ENCODE data around the gene NUBP2.

The NUBP2 gene

DNA sequence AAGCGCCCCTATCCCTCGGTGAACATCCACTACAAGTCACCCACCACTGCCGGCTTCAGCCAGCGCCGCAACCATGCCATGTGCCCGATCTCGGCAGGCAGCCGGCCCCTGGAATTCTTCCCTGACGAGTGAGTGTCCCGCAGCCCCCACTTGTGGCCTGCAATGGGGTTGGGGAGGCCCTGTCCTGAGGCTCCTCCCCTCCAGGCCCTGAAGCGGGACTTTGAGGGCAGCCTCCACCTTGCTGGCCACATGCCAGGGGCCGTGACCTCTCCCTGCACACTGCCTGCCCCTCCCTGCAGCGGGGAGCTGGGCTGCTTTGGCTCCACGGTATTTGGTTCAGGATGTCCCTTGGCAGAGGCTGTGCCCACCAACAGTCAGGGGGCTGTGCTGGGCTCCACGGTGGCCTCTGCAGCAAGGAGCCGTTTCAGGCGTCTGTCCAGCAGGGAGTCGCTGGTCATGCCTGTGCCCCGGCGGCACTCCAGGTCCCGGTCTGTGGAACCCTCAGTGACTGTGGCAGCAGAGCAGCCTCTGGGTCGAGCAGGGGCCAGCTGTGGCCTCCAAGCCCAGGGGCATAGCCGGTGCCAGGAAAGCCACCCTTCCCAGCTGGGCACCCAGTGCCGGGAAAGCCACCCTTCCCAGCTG lies 19.8 kb upstream of the NUBP2 start:
- Histone ChIP-seq H3K27ac (ENCODE audit: low read depth, low read length) (no peak overlapping the region), H3K9ac (ENCODE audit: low read length) (no peak overlapping the region), H3K27me3 (ENCODE audit: control insufficient read depth, insufficient read depth, low read length) (no peaks in the 10 kb centered on the region), H3K4me3 (ENCODE audit: low read length) (no peak overlapping the region), H3K36me3 (ENCODE audit: control insufficient read depth, insufficient read depth, low read length) (peaks cover 41% of the 10 kb centered on the region), H3K4me1 (ENCODE audit: control insufficient read depth, insufficient read depth, low read length) (no peaks in the 10 kb centered on the region)

DNA sequence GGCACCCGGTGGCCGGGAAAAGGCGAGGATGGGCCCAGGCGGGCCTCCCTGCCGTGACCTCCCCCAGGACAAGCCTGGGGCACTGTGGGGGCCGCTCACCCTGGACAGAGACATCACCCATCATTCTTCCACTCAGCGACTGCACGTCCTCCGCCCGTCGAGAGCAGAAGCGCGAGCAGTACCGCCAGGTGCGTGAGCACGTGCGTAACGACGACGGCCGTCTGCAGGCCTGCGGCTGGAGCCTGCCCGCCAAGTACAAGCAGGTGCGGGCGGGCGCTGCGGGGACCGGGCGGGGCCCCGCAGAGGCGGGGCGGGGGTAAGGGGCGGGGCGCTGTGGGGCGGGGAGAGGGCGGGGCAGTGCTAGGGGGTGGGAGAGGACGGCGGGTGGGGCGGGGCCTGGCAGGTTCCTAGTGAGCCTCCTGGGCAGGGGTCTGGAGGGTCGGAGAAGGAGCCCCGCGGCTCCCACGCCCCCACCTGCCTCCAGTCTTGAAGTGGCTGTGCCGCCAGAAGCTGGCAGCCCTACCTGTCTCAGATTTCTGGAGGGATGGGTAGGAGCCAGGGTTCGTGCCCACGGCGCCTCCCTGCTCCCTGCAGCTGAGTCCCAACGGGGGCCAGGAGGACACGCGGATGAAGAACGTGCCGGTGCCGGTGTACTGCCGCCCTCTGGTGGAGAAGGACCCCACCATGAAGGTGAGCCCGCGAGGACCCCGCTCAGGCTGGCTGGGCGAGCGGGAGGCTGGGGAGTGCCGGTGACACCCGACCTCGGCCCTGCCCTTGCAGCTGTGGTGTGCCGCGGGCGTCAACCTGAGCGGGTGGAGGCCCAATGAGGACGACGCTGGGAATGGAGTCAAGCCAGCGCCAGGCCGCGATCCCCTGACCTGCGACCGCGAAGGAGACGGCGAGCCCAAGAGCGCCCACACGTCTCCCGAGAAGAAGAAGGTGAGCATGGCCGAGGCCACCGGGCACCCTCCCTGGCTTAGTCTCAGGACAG lies 18.9 kb upstream of the NUBP2 start:
- Histone ChIP-seq H3K36me3 (ENCODE audit: control insufficient read depth, insufficient read depth, low read length) (peaks cover 48% of the 10 kb centered on the region), H3K27ac (ENCODE audit: low read depth, low read length) (no peak overlapping the region)

DNA sequence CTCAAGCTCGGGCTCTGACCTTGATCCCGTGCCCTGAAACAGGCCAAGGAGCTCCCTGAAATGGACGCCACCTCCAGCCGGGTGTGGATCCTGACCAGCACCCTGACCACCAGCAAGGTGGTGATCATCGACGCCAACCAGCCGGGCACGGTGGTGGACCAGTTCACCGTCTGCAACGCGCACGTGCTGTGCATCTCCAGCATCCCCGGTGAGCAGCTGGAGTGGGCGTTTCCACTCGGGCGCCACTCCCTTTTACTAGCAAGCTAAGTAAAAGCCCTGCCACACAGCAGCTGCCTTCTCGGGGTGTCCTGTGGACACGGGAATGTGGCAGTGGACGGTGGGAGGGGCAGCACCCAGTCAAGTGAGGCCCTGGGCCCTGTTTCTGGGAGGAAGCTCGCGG lies 17.8 kb upstream of the NUBP2 start:
- Histone ChIP-seq H3K27ac (ENCODE audit: low read depth, low read length) (no peak overlapping the region), H3K9ac (ENCODE audit: low read length) (no peak overlapping the region), H3K4me1 (ENCODE audit: control insufficient read depth, insufficient read depth, low read length) (no peaks in the 10 kb centered on the region), H3K4me3 (ENCODE audit: low read length) (no peak overlapping the region), H3K36me3 (ENCODE audit: control insufficient read depth, insufficient read depth, low read length) (peaks cover 48% of the 10 kb centered on the region), H3K27me3 (ENCODE audit: control insufficient read depth, insufficient read depth, low read length) (no peaks in the 10 kb centered on the region)

More for the DNA sequence above, 18.9 kb upstream of the NUBP2 start:
- Histone ChIP-seq H3K27me3 (ENCODE audit: control insufficient read depth, insufficient read depth, low read length) (no peaks in the 10 kb centered on the region), H3K4me3 (ENCODE audit: low read length) (no peak overlapping the region), H3K4me1 (ENCODE audit: control insufficient read depth, insufficient read depth, low read length) (no peaks in the 10 kb centered on the region), H3K9ac (ENCODE audit: low read length) (no peak overlapping the region)

DNA sequence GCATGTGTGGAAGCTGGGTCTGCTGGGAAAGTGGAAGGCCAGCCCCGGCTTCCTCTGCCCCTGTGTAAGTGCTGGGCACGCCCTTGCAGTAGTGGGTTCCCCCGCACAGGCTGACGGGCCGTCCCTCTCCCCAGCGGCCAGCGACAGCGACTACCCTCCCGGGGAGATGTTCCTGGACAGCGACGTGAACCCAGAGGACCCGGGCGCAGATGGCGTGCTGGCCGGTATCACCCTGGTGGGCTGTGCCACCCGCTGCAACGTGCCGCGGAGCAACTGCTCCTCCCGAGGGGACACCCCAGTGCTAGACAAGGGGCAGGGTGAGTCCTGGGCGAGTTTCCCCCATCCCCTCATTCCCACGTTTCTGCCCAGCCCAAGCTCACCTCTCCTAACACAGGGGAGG lies 16.9 kb upstream of the NUBP2 start:
- Histone ChIP-seq H3K27ac (ENCODE audit: low read depth, low read length) (no peak overlapping the region), H3K27me3 (ENCODE audit: control insufficient read depth, insufficient read depth, low read length) (no peaks in the 10 kb centered on the region), H3K4me3 (ENCODE audit: low read length) (no peak overlapping the region), H3K4me1 (ENCODE audit: control insufficient read depth, insufficient read depth, low read length) (no peaks in the 10 kb centered on the region), H3K36me3 (ENCODE audit: control insufficient read depth, insufficient read depth, low read length) (peaks cover 48% of the 10 kb centered on the region), H3K9ac (ENCODE audit: low read length) (no peak overlapping the region)

DNA sequence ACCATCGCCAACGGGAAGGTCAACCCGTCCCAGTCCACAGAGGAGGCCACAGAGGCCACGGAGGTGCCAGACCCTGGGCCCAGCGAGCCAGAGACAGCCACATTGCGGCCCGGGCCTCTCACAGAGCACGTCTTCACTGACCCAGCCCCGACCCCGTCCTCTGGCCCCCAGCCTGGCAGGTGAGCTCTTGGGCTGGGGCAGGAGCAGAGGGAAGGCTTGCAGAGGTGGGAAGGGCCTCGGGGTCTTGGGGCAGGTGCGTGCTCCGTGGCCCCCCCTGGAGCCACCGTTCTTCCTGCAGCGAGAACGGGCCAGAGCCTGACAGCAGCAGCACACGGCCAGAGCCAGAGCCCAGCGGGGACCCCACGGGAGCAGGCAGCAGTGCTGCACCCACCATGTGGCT lies 16.5 kb upstream of the NUBP2 start:
- Histone ChIP-seq H3K9ac (ENCODE audit: low read length) (no peak overlapping the region), H3K27me3 (ENCODE audit: control insufficient read depth, insufficient read depth, low read length) (no peaks in the 10 kb centered on the region), H3K36me3 (ENCODE audit: control insufficient read depth, insufficient read depth, low read length) (peaks cover 48% of the 10 kb centered on the region), H3K4me3 (ENCODE audit: low read length) (no peak overlapping the region), H3K27ac (ENCODE audit: low read depth, low read length) (no peak overlapping the region), H3K4me1 (ENCODE audit: control insufficient read depth, insufficient read depth, low read length) (no peaks in the 10 kb centered on the region)

DNA sequence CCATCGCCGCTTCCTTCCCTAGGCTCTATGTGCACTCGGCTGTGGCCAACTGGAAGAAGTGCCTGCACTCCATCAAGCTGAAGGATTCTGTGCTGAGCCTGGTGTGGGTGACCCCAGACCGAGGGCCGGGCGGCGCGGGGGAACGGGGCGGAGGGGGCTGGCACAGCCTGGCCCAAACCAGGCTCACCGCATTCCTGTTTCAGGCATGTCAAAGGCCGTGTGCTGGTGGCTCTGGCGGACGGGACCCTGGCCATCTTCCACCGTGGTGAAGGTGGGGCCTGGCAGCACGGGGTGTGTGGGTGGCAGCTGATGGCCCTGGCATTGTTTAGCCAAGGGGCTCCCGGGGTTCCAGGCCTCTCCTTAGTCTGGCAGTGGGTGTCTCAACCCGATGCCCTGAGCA lies 16.1 kb upstream of the NUBP2 start:
- Histone ChIP-seq H3K9ac (ENCODE audit: low read length) (no peak overlapping the region), H3K27ac (ENCODE audit: low read depth, low read length) (no peak overlapping the region), H3K27me3 (ENCODE audit: control insufficient read depth, insufficient read depth, low read length) (no peaks in the 10 kb centered on the region), H3K4me3 (ENCODE audit: low read length) (no peak overlapping the region), H3K36me3 (ENCODE audit: control insufficient read depth, insufficient read depth, low read length) (peaks cover 46% of the 10 kb centered on the region), H3K4me1 (ENCODE audit: control insufficient read depth, insufficient read depth, low read length) (no peaks in the 10 kb centered on the region)

DNA sequence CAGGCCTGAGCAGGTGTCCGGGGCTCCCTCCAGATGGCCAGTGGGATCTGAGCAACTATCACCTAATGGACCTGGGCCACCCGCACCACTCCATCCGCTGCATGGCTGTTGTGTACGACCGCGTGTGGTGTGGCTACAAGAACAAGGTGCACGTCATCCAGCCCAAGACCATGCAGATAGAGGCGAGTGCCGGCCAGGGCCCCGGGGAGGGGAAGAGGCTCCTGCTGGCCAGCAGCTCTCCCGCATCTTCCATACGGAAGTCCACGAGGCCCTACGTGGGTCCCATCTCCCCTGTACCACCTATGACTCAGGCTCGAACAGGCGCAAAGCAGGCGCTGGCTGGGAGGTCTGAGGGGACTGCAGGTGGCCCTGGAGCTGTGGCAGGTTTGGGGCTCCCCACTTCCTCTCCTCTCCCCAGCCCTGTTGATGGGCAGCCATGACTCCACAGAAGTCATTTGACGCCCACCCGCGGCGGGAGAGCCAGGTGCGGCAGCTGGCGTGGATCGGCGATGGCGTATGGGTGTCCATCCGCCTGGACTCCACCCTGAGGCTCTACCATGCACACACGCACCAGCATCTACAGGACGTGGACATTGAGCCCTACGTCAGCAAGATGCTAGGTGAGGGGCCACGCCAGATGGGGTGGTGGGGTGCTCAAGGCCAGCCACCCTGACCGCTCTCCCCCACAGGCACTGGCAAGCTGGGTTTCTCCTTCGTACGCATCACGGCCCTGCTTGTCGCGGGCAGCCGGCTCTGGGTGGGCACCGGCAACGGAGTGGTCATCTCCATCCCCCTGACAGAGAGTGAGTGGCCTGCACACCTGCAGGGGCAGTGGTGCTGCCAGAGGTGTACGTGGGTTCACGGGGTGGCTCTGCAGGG lies 15.4 kb upstream of the NUBP2 start:
- no peaks in the 10 kb centered on the region for H3K27me3 ChIP-seq (ENCODE audit: control insufficient read depth, insufficient read depth, low read length)
- no peak overlapping the region for H3K9ac ChIP-seq (ENCODE audit: low read length)
- peaks cover 6% of the 10 kb centered on the region for H3K4me1 ChIP-seq (ENCODE audit: control insufficient read depth, insufficient read depth, low read length)
- no peak overlapping the region for H3K27ac ChIP-seq (ENCODE audit: low read depth, low read length)
- no peak overlapping the region for H3K4me3 ChIP-seq (ENCODE audit: low read length)
- peaks cover 45% of the 10 kb centered on the region for H3K36me3 ChIP-seq (ENCODE audit: control insufficient read depth, insufficient read depth, low read length)

DNA sequence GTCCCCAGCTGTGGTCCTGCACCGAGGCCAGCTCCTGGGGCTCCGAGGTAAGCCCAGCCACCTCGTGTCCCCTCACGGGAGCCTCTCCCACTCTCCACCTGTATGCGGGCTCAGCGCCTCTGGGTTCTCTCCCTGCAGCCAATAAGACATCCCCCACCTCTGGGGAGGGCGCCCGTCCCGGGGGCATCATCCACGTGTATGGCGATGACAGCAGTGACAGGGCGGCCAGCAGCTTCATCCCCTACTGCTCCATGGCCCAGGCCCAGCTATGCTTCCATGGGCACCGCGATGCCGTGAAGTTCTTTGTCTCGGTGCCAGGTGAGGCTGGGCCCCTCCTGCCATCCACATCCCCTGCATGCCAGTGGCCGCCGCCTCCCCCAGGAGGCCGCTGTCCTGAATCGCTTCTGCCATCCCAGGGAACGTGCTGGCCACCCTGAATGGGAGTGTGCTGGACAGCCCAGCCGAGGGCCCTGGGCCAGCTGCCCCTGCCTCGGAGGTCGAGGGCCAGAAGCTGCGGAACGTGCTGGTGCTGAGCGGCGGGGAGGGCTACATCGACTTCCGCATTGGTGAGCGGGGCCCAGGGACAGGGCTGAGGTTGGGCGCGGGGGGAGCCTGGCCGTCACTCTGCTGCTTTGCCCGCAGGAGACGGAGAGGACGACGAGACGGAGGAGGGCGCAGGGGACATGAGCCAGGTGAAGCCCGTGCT lies 14.5 kb upstream of the NUBP2 start:
- no peak overlapping the region for H3K4me3 ChIP-seq (ENCODE audit: low read length)
- H3K36me3 ChIP-seq (ENCODE audit: control insufficient read depth, insufficient read depth, low read length), result peaks cover 40% of the 10 kb centered on the region
- H3K27me3 ChIP-seq (ENCODE audit: control insufficient read depth, insufficient read depth, low read length), result no peaks in the 10 kb centered on the region
- H3K4me1 ChIP-seq (ENCODE audit: control insufficient read depth, insufficient read depth, low read length), result peaks cover 6% of the 10 kb centered on the region
- no peak overlapping the region for H3K9ac ChIP-seq (ENCODE audit: low read length)
- no peak overlapping the region for H3K27ac ChIP-seq (ENCODE audit: low read depth, low read length)

DNA sequence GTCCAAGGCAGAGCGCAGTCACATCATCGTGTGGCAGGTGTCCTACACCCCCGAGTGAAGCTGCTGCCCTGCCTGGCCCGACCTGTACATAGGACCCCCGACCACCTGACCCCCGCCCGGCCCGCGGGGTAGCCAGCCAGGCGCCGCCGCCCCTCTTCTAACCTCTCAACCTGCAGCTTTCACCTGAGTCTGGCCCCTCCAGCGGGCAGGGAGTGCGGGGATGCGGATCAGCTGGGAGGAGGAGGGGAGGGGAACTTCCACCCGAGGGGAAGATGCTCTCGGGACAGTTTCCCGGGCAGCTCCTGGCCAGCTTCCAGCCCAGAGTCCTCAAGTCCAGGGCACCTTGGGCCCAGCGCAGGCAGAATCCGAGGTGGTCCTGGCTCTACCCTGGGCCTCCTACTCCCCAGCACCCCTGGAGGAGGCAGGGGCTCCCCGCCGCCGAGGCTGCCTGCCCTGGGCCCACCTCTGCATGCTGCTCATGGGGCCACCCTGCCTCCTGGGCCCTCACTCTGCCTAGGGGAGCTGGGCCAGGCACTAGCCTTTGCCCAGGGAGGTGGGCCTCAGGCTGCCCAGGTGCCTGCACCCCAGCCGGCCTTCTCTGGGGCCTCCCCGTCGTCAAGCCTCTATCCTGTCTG lies 13.9 kb upstream of the NUBP2 start:
- peaks cover 7% of the 10 kb centered on the region for H3K4me1 ChIP-seq (ENCODE audit: control insufficient read depth, insufficient read depth, low read length)
- no peak overlapping the region for H3K27ac ChIP-seq (ENCODE audit: low read depth, low read length)
- no peaks in the 10 kb centered on the region for H3K27me3 ChIP-seq (ENCODE audit: control insufficient read depth, insufficient read depth, low read length)
- H3K4me3 ChIP-seq (ENCODE audit: low read length), result no peak overlapping the region
- H3K9ac ChIP-seq (ENCODE audit: low read length), result no peak overlapping the region
- peaks cover 40% of the 10 kb centered on the region for H3K36me3 ChIP-seq (ENCODE audit: control insufficient read depth, insufficient read depth, low read length)

DNA sequence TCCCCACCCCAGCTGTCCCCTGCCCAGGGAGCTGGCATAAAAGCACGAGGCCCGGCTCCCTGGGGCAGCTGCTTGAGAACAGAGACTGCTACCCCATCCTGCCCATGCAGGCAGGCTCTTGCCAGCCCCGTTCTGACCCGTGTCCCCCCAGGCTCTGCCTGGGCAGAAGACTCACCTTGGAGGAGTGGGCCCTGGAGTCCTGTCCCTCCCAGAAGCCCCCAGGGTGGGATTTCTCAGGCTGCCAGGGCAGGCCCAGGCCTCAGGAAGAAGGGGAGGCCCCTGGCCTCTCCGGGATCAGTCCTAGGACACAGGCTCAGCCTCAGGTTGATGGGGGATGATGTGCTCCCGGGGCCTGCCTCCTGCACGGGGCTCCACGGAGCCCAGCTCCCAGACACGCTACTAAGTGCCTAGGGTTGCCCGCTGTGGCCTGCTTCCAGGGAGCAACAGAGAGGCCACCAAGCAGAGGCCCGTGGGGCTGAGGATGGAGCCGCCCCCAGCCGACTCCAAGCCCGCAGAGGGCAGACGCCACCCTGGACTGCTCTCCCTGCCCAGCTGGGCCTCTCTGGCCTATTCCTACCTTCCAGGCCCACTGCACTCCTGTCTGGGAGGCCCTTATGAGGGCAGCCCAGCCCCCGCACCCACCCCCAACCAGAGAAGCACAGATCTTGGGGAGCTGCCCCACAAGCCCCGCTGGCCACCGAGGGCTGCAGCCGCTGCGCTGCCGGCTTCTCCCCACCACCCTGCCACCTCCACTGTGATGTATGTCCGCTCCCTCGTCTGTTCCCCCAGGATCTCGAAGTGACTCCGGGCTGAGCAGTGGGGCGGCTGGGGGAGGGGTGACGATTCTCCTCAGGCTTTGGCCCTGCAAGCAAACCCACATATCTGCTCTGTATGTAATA lies 13.1 kb upstream of the NUBP2 start:
- no peaks in the 10 kb centered on the region for H3K27me3 ChIP-seq (ENCODE audit: control insufficient read depth, insufficient read depth, low read length)
- peak overlapping the region; percentile 92 for H3K4me3 ChIP-seq (ENCODE audit: low read length)
- peak overlapping the region; percentile 75 for H3K27ac ChIP-seq (ENCODE audit: low read depth, low read length)
- peaks cover 12% of the 10 kb centered on the region for H3K4me1 ChIP-seq (ENCODE audit: control insufficient read depth, insufficient read depth, low read length)
- H3K36me3 ChIP-seq (ENCODE audit: control insufficient read depth, insufficient read depth, low read length), result peaks cover 36% of the 10 kb centered on the region
- H3K9ac ChIP-seq (ENCODE audit: low read length), result peak overlapping the region; percentile 25
